OCI-LY7 (cell line): Measurements from ENCODE around the gene TRIML1.

Source experiments
- EZH2phosphoT487 ChIP-seq: fragments of 200-600 bp; sonication (generic); IDR thresholded peaks from 2 replicates; pipeline ENCODE4 v1.6.1; 2018; ENCODE audit warnings: low read depth, borderline replicate concordance, mild to moderate bottlenecking, mixed run types, antibody characterized with exemption, low read length, moderate library complexity, mixed read lengths
- TF ChIP-seq, protein P1 (sequence below): fragments of 200-600 bp; sonication (generic); conservative IDR thresholded peaks from 2 replicates; pipeline ENCODE4 v1.5.1; 2014; ENCODE audit warnings: mild to moderate bottlenecking, antibody characterized with exemption, low read length, moderate library complexity, mixed read lengths

DNA sequence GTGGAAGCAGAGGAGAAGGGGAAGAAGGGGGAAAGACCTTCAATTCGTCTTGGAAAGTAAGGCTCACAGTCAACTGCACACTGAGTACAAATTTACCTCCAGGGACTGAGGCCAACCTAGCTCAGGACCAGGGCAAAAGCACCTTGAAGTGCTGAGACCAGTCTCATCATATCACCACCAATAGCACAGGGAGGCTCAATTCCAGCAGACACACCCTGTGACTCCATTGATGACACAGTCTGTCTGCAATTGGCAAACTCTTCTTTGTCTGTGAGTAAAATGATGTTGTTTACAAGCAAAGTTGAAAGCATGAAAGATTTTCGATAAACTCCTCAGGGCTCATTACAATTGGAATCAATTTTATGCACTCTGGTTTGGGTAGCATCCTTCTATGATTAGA lies 32.3 kb downstream of the TRIML1 start:
- TF ChIP-seq, protein P1, sequence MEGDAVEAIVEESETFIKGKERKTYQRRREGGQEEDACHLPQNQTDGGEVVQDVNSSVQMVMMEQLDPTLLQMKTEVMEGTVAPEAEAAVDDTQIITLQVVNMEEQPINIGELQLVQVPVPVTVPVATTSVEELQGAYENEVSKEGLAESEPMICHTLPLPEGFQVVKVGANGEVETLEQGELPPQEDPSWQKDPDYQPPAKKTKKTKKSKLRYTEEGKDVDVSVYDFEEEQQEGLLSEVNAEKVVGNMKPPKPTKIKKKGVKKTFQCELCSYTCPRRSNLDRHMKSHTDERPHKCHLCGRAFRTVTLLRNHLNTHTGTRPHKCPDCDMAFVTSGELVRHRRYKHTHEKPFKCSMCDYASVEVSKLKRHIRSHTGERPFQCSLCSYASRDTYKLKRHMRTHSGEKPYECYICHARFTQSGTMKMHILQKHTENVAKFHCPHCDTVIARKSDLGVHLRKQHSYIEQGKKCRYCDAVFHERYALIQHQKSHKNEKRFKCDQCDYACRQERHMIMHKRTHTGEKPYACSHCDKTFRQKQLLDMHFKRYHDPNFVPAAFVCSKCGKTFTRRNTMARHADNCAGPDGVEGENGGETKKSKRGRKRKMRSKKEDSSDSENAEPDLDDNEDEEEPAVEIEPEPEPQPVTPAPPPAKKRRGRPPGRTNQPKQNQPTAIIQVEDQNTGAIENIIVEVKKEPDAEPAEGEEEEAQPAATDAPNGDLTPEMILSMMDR: no peak
- no peak for TF ChIP-seq EZH2phosphoT487
